Retina (tissue), 1 donor: ENCODE results near the gene WNT6.

ENCODE experiments used
- DNase-seq: peaks from one replicate; pipeline ENCODE4 v3.0.0-alpha.2; 2016

The WNT6 gene

GRCh38 chr2:218859556-218859987 is at the start of gene WNT6:
Gene WNT6, plus strand, starts transcription at chr2:218859805. Its CDS starts 233 bp downstream, at chr2:218860038.
- DNase-seq: no peak

- DNase-seq: no peak
Measured at GRCh38 chr2:218810256-218810655, 49.3 kb upstream of the WNT6 start.

GRCh38 chr2:218811382-218811781 is 48.2 kb upstream of the WNT6 start:
- no peak for DNase-seq

- DNase-seq: no peak
Measured at GRCh38 chr2:218812096-218812815, 47.3 kb upstream of the WNT6 start.

- DNase-seq: no peak
Measured at GRCh38 chr2:218812861-218813260, 46.7 kb upstream of the WNT6 start.

GRCh38 chr2:218813771-218814460 is 45.7 kb upstream of the WNT6 start:
- no peak for DNase-seq

GRCh38 chr2:218814540-218815243 is 44.9 kb upstream of the WNT6 start:
- DNase-seq: no peak

GRCh38 chr2:218815244-218815637 is 44.4 kb upstream of the WNT6 start:
- no peak for DNase-seq

- DNase-seq: no peak
Measured at GRCh38 chr2:218815649-218816048, 44.0 kb upstream of the WNT6 start.

- no peak for DNase-seq
Measured at GRCh38 chr2:218816561-218817011, 43.0 kb upstream of the WNT6 start.

GRCh38 chr2:218819093-218819492 is 40.5 kb upstream of the WNT6 start:
- DNase-seq: no peak

GRCh38 chr2:218820746-218821369 is 38.7 kb upstream of the WNT6 start:
- no peak for DNase-seq

- no peak for DNase-seq
Measured at GRCh38 chr2:218821605-218822211, 37.9 kb upstream of the WNT6 start.

GRCh38 chr2:218822622-218823021 is 37.0 kb upstream of the WNT6 start:
- DNase-seq: no peak

GRCh38 chr2:218823196-218823855 is 36.3 kb upstream of the WNT6 start:
- no peak for DNase-seq

- no peak for DNase-seq
Measured at GRCh38 chr2:218824004-218824403, 35.6 kb upstream of the WNT6 start.

GRCh38 chr2:218826791-218827190 is 32.8 kb upstream of the WNT6 start:
- no peak for DNase-seq

- DNase-seq: no peak
Measured at GRCh38 chr2:218827701-218828476, 31.7 kb upstream of the WNT6 start.

GRCh38 chr2:218828477-218828778 is 31.2 kb upstream of the WNT6 start:
- no peak for DNase-seq

GRCh38 chr2:218829868-218830451 is 29.6 kb upstream of the WNT6 start:
- DNase-seq: no peak
